ENCODE data around the gene SLC8A1. TPM values are rescaled to one million over a fixed set of nuclear protein-coding genes. Genes with fewer than 3 reads are reported as not detected.
A peak's percentile ranks its signal among the peaks of the same experiment; 100 is the strongest.

The SLC8A1 gene
- total RNA-seq, 1 donor from 2014 or later: 53.8 TPM

DNA sequence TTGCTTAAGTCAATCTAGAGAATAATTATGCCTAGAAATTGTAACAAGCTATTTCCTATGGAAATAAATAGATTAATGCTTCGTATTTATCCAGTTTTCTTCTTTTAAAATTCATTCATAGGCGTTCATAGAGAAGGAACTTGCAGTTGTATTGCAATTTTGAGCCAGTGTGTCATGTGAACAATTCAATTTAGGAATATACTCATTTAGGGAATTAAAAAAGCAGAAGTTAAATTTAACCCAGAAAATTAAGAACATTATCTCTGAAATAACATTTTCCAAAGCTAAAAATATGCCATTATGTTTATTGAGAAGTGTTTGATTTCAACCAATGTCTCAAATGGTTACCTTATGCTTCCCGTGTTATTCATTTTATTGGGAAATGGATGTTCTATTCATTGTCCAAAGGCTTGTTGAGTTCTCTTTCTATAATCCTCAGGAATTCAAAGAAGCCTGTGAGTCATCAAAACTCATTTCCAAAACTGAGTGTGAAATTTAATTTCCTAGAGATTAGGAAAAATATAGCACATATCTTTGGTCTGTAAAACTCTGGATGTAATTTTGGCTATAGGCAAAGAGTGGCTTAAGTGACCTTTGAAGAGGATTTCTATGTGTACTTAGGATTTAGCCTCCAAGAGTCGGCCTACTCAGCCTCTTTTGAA lies 99.7 kb downstream of the SLC8A1 start:
- no peaks in the 10 kb centered on the region for H3K4me1 ChIP-seq
- H3K27ac ChIP-seq: peak overlapping the region; percentile 44
- H3K36me3 ChIP-seq: no peaks in the 10 kb centered on the region
- H3K9me3 ChIP-seq: no peaks in the 10 kb centered on the region
- intact Hi-C loops (cut with DNase I): no loop called here
- H3K27me3 ChIP-seq: no peaks in the 10 kb centered on the region
- TF ChIP-seq, protein P1, sequence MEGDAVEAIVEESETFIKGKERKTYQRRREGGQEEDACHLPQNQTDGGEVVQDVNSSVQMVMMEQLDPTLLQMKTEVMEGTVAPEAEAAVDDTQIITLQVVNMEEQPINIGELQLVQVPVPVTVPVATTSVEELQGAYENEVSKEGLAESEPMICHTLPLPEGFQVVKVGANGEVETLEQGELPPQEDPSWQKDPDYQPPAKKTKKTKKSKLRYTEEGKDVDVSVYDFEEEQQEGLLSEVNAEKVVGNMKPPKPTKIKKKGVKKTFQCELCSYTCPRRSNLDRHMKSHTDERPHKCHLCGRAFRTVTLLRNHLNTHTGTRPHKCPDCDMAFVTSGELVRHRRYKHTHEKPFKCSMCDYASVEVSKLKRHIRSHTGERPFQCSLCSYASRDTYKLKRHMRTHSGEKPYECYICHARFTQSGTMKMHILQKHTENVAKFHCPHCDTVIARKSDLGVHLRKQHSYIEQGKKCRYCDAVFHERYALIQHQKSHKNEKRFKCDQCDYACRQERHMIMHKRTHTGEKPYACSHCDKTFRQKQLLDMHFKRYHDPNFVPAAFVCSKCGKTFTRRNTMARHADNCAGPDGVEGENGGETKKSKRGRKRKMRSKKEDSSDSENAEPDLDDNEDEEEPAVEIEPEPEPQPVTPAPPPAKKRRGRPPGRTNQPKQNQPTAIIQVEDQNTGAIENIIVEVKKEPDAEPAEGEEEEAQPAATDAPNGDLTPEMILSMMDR (IDR thresholded peaks at IDR 0.05): no peak
- DNase-seq (no peak), ATAC-seq (no peak)
- H3K4me3 ChIP-seq: no peak overlapping the region

DNA sequence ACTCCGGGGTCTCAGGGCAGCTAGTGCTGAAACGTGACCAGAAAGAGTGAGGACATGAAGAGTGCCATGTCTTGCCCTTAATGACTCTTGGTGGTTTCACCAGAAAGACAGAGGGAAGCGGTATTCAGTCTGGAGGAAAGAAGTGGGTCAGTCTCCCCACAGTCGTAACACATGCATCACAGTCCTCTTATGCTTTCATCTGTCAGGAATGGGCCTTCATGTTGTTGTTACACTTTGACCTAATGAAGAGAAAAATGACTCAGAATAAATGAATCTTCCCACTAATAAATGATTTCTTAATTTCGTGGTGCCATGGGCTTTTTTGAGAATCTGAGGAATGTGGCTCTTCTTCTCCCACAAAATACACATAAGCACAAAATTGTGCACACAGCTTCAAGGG lies 103.2 kb downstream of the SLC8A1 start:
- no peak for DNase-seq
- H3K36me3 ChIP-seq: no peaks in the 10 kb centered on the region
- H3K4me1 ChIP-seq: no peaks in the 10 kb centered on the region
- no peak overlapping the region for H3K4me3 ChIP-seq
- H3K9me3 ChIP-seq: no peaks in the 10 kb centered on the region
- H3K27me3 ChIP-seq: no peaks in the 10 kb centered on the region
- H3K27ac ChIP-seq: no peak overlapping the region
- TF ChIP-seq, protein P1 (IDR thresholded peaks at IDR 0.05): no peak
- ATAC-seq: no peak
- intact Hi-C loops (cut with DNase I): no loop called here

DNA sequence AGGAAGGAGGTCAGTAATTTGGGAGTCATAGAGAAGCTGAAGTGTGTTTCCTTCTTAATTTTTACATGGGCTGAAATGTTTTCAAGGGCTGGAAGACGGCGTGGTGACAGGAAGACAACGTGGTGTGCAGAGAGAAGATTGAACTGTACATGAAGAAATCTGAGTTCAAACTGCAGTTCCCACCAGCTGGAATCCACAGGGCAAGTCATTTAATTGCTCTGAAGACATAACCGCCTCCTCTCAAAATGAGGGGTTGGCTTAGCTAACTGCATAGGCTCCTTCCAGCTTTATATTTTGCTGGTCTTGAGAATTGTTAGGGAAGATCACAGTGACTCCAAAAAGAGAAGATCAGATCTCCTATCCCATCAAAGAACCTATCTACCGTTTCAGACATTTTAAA lies 103.9 kb downstream of the SLC8A1 start:
- intact Hi-C loops (cut with DNase I): no loop called here
- Histone ChIP-seq H3K27ac (no peak overlapping the region), H3K9me3 (no peaks in the 10 kb centered on the region), H3K36me3 (no peaks in the 10 kb centered on the region), H3K4me3 (no peak overlapping the region), H3K27me3 (no peaks in the 10 kb centered on the region), H3K4me1 (no peaks in the 10 kb centered on the region)
- TF ChIP-seq, protein P1 (IDR thresholded peaks at IDR 0.05): no peak
- DNase-seq (no peak), ATAC-seq (no peak)

DNA sequence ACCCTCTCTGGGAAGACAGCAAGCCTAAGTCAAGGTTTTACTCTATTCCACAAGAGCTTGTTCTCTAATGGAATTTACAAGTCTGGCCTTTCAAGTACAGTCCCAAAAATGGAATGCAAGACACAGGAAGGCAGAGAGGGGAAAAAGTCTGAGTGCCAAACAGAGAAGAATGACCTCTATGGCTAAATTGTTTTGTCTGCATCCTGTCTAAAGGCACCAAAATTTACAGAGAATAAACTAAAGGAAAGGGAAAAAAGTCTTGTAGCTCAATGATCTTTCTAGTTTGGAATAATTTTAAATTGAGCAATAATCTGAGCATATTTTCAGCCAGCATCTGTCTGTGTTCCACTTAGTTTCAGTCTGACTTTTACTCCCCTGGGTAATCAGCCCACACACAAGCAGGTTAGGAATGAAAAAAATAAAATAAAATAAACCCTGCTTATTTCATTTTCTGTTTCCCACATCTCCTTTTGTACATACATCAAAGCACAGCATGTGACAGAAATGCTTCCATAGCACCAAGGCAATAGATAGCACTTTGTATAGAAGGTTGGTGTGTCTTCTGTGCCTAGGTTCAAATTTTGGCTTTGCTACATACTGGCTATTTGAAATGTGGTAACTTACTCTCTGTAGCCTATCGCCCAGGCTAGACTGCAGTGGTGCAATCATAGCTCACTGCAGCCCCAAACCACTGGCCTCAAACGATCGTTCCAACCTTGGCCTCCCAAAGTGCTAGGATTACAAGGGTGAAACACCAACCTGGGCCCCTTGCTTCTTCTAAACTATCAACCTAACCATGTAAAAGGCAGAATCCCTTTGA lies 105.1 kb downstream of the SLC8A1 start:
- H3K9me3 ChIP-seq: no peaks in the 10 kb centered on the region
- H3K27me3 ChIP-seq: no peaks in the 10 kb centered on the region
- no peak overlapping the region for H3K27ac ChIP-seq
- intact Hi-C loops (cut with DNase I): no loop called here
- DNase-seq (no peak), ATAC-seq (peak; percentile 27)
- H3K36me3 ChIP-seq: no peaks in the 10 kb centered on the region
- no peak overlapping the region for H3K4me3 ChIP-seq
- no peaks in the 10 kb centered on the region for H3K4me1 ChIP-seq
- TF ChIP-seq, protein P1 (IDR thresholded peaks at IDR 0.05): no peak

DNA sequence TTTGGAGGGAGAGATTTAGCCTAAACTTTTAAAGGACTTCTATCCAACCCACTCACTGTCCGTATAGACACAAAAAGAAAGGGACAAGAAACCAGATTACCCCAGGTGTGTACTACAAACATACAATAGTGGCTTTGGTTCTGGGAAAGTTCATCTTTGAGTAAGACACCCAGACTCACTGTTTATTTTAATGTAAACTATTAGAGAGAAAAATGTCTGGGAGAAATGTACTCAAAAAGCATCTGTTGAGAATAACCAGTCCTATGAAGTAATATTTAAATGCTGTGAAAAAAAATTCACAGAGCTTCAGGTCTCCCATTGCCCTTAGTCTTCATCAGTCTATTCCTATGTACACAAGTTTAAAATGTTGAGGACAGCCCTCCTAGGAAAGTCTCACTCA lies 107.5 kb downstream of the SLC8A1 start:
- Histone ChIP-seq H3K36me3 (no peaks in the 10 kb centered on the region), H3K9me3 (no peaks in the 10 kb centered on the region), H3K27me3 (no peaks in the 10 kb centered on the region), H3K27ac (no peak overlapping the region), H3K4me1 (no peaks in the 10 kb centered on the region), H3K4me3 (no peak overlapping the region)
- intact Hi-C loops (cut with DNase I): no loop called here
- ATAC-seq: no peak
- TF ChIP-seq, protein P1 (IDR thresholded peaks at IDR 0.05): no peak
- no peak for DNase-seq
